Naive thymus-derived CD4-positive, alpha-beta T cell (primary cell): ENCODE measurements around the gene SLC22A14. TPM values are rescaled to one million over a fixed set of nuclear protein-coding genes. Genes with fewer than 3 reads are reported as not detected.

Source experiments
- ATAC-seq: fragments of 150-1000 bp; cut with Tn5 transposase; 2 replicates; pipeline ENCODE4 v1.10.0; 2021; ENCODE audit warnings: mild to moderate bottlenecking, moderate library complexity
- CTCF ChIA-PET: fragments of 350-600 bp; sonication (Branson Sonifier 250); formaldehyde crosslinking; loops from one replicate; lab custom pipeline; 2021; ENCODE audit warnings: antibody characterized with exemption; lab: Charles Lee
- POLR2A ChIA-PET: fragments of 350-600 bp; sonication (Branson Sonifier 250); formaldehyde crosslinking; loops from one replicate; lab custom pipeline; 2021; ENCODE audit warnings: antibody characterized with exemption, inconsistent platforms; lab: Charles Lee
- DNase-seq, 9 donors: peaks; one replicate each; pipeline versions ENCODE4 v3.0.0 to v3.0.0-alpha.2; 2020 to 2022; ENCODE audit warnings: mixed read lengths in 1 of 9
- H3K27ac ChIP-seq: one replicate; pipeline ENCODE4 v1.7.0; 2013; ENCODE audit warnings: mild to moderate bottlenecking, low read depth, low read length, moderate library complexity
- H3K27me3 ChIP-seq, 2 donors: one replicate each; pipeline ENCODE4 v1.7.0; 2013; ENCODE audit warnings: low read length in 2 of 2, mild to moderate bottlenecking in 2 of 2, moderate library complexity in 2 of 2; ENCODE audit not compliant: control insufficient read depth in 2 of 2, insufficient read depth in 2 of 2
- H3K36me3 ChIP-seq, 3 experiments: 1 replicate in 2 of 3; 2 replicates in 1 of 3; pipeline ENCODE4 v1.7.0; 2013; ENCODE audit warnings: low read length in 3 of 3, mild to moderate bottlenecking in 3 of 3, moderate library complexity in 1 of 3; ENCODE audit not compliant: insufficient read depth in 3 of 3, control insufficient read depth in 2 of 3
- H3K4me1 ChIP-seq, 2 donors: one replicate each; pipeline ENCODE4 v1.7.0; 2013; ENCODE audit warnings: low read length in 2 of 2, mild to moderate bottlenecking in 2 of 2, moderate library complexity in 1 of 2; ENCODE audit not compliant: control insufficient read depth in 2 of 2, insufficient read depth in 2 of 2
- H3K4me3 ChIP-seq: 2 replicates; pipeline ENCODE4 v1.7.0; 2013; ENCODE audit warnings: mild to moderate bottlenecking, low read length
- H3K9me3 ChIP-seq, 3 experiments: 1 replicate in 2 of 3; 2 replicates in 1 of 3; pipeline ENCODE4 v1.7.0; 2013; ENCODE audit warnings: low read length in 3 of 3; ENCODE audit not compliant: control insufficient read depth in 2 of 3
- H3K27ac Mint-ChIP-seq, 9 donors: one replicate each; pipeline ENCODE4 v1.8.0; 2020 to 2022; ENCODE audit warnings: mixed read lengths in 9 of 9, mild to moderate bottlenecking in 8 of 9, moderate library complexity in 5 of 9, inconsistent platforms in 2 of 9
- H3K27me3 Mint-ChIP-seq, 5 donors: one replicate each; pipeline ENCODE4 v1.8.0; 2021 to 2022; ENCODE audit warnings: mixed read lengths in 5 of 5, mild to moderate bottlenecking in 1 of 5
- H3K36me3 Mint-ChIP-seq, 5 donors: one replicate each; pipeline ENCODE4 v1.8.0; 2020 to 2022; ENCODE audit warnings: mixed read lengths in 5 of 5, mild to moderate bottlenecking in 3 of 5, inconsistent platforms in 1 of 5
- H3K4me1 Mint-ChIP-seq, 7 donors: one replicate each; pipeline ENCODE4 v1.8.0; 2020 to 2022; ENCODE audit warnings: mixed read lengths in 7 of 7, mild to moderate bottlenecking in 3 of 7, inconsistent platforms in 1 of 7
- H3K4me3 Mint-ChIP-seq, 10 donors: one replicate each; pipeline ENCODE4 v1.8.0; 2020 to 2022; ENCODE audit warnings: mild to moderate bottlenecking in 10 of 10, mixed read lengths in 10 of 10, moderate library complexity in 6 of 10, inconsistent platforms in 2 of 10
- H3K9me3 Mint-ChIP-seq, 11 donors: one replicate each; pipeline ENCODE4 v1.8.0; 2020 to 2022; ENCODE audit warnings: mixed read lengths in 11 of 11, mild to moderate bottlenecking in 4 of 11, inconsistent platforms in 1 of 11, moderate library complexity in 1 of 11
- intact Hi-C, 2 donors: fragments of 100-400 bp; cut with micrococcal nuclease; formaldehyde crosslinking; loops; one replicate each; pipeline ENCODE4 v1.15.1; 2023
- polyA plus RNA-seq, 2 donors: library from polyadenylated mRNA; unstranded; fragments of 300-500 nt; fragmentation: Illumina TruSeq; gene quantifications; one replicate each; pipeline ENCODE4 v1.2.3, GENCODE V29; 2021
- total RNA-seq, 6 experiments: library from RNA in 5 of 6; stranded (reverse) in 5 of 6; gene quantifications; 1 replicate in 5 of 6; 2 replicates in 1 of 6; pipeline ENCODE4 v1.2.3 and lab custom pipeline; 2021 to 2026

The SLC22A14 gene
- total and polyA plus RNA-seq, 7 experiments from 2014 or later, result 0.15 TPM; not detected in 6

DNA sequence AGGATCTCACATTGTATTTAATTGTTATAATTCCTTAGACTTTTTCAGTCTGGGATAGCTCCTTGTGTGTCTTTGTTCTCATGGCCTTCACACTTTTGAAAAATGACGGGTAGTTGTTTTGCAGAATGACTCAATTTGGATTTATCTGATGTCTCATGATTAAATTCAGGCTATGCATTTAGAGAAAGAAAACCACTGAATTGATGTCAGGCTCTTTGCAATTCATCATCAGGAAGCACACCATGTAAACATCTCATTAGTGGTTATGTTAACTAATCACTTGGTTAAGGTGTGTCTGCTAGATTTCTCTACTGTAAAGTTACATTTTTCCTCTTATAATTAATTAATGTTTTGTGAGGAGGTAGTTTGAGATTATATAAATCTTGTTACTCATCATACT is 24.5 kb upstream of the SLC22A14 start:
- Histone ChIP-seq H3K27ac (no peak overlapping the region), H3K27me3 (no peaks in the 10 kb centered on the region), H3K9me3 (no peaks in the 10 kb centered on the region), H3K4me1 (no peaks in the 10 kb centered on the region), H3K4me3 (no peak overlapping the region), H3K36me3 (peaks cover 0 to 18% (median 0%) of the 10 kb centered on the region in 3 experiments)
- DNase-seq (no peak), ATAC-seq (no peak)
- ChIA-PET POLR2A (interaction anchor here (0.7 kb wide), 1 partner anchor 369 kb away, joined by 3 read pairs; no protein-coding TSS in a partner anchor), CTCF (no interaction called here)
- Mint-ChIP-seq H3K9me3 (peaks cover 0 to 1% (median 0%) of the 10 kb centered on the region in 11 donors), H3K36me3 (peaks cover 0 to 52% (median 18%) of the 10 kb centered on the region in 5 donors), H3K4me1 (peaks cover 0 to 26% (median 4%) of the 10 kb centered on the region in 7 donors), H3K27ac (peak overlapping the region in 1 of 9 donors; percentile 17), H3K4me3 (no peak overlapping the region), H3K27me3 (no peaks in the 10 kb centered on the region)
- intact Hi-C loops, result loop anchor here in 1 of 2 donors (10.0 kb wide), 1 partner anchor 227 kb away; no protein-coding TSS in a partner anchor

- ChIA-PET CTCF (no interaction called here), POLR2A (interaction anchor here (1.0 kb wide), 1 partner anchor 9 kb away, joined by 4 read pairs; no protein-coding TSS in a partner anchor)
- no peak for DNase-seq
- Mint-ChIP-seq H3K36me3 (peaks cover 0 to 25% (median 7%) of the 10 kb centered on the region in 5 donors), H3K27me3 (no peaks in the 10 kb centered on the region), H3K27ac (peak overlapping the region in 2 of 9 donors; percentile 8 to 63), H3K9me3 (no peaks in the 10 kb centered on the region), H3K4me1 (peaks cover 6 to 29% (median 18%) of the 10 kb centered on the region in 7 donors), H3K4me3 (no peak overlapping the region)
- H3K4me3 ChIP-seq, result no peak overlapping the region
- no peak for ATAC-seq
- intact Hi-C loops, result no loop called here
- no peaks in the 10 kb centered on the region for H3K27me3 ChIP-seq
- H3K4me1 ChIP-seq, result no peaks in the 10 kb centered on the region
- H3K36me3 ChIP-seq, result no peaks in the 10 kb centered on the region
- H3K27ac ChIP-seq, result no peak overlapping the region
- H3K9me3 ChIP-seq, result no peaks in the 10 kb centered on the region
Measured at GRCh38 chr3:38260474-38260873, 21.6 kb upstream of the SLC22A14 start.

DNA sequence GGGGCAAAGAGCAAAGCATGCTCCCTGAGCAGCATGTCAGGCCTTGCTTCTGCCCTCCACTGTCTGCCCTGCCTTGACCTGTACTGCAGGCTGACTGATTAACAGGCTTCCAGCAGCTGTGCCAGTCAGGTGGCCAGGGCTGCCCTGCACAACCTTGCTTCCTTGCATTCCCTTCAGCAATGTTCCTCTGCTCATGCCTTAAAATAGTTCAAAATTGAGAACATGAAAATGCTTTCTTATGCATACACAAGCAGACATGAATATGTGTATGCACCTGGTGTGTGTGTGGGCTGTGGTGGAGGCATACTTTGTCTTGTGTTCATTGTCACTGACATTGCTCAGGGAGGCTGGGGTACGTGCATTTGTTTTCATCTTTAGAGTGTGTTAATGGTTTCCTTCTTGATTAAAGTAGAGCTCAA is 17.7 kb upstream of the SLC22A14 start:
- intact Hi-C loops, result no loop called here
- peak overlapping the region in 5 of 9 donors; percentile 5 to 43 (median 15) for H3K27ac Mint-ChIP-seq
- no peak for DNase-seq
- Histone ChIP-seq H3K27ac (no peak overlapping the region), H3K9me3 (no peaks in the 10 kb centered on the region), H3K27me3 (no peaks in the 10 kb centered on the region), H3K4me3 (no peak overlapping the region), H3K36me3 (no peaks in the 10 kb centered on the region), H3K4me1 (no peaks in the 10 kb centered on the region)
- H3K4me1 Mint-ChIP-seq, result peaks cover 15 to 36% (median 31%) of the 10 kb centered on the region in 7 donors
- no peak overlapping the region for H3K4me3 Mint-ChIP-seq
- H3K36me3 Mint-ChIP-seq, result peaks cover 4 to 20% (median 12%) of the 10 kb centered on the region in 5 donors
- H3K9me3 Mint-ChIP-seq, result no peaks in the 10 kb centered on the region
- no peak for ATAC-seq
- ChIA-PET CTCF (no interaction called here), POLR2A (no interaction called here)
- H3K27me3 Mint-ChIP-seq, result no peaks in the 10 kb centered on the region

- Mint-ChIP-seq H3K27ac (peak overlapping the region in 3 of 9 donors; percentile 5 to 15 (median 14)), H3K4me3 (no peak overlapping the region), H3K27me3 (no peaks in the 10 kb centered on the region), H3K9me3 (no peaks in the 10 kb centered on the region), H3K36me3 (peaks cover 4 to 20% (median 12%) of the 10 kb centered on the region in 5 donors), H3K4me1 (peaks cover 15 to 36% (median 30%) of the 10 kb centered on the region in 7 donors)
- ATAC-seq (no peak), DNase-seq (no peak)
- Histone ChIP-seq H3K9me3 (no peaks in the 10 kb centered on the region), H3K4me3 (no peak overlapping the region), H3K4me1 (no peaks in the 10 kb centered on the region), H3K27me3 (no peaks in the 10 kb centered on the region), H3K36me3 (no peaks in the 10 kb centered on the region), H3K27ac (no peak overlapping the region)
- POLR2A ChIA-PET, result no interaction called here
- CTCF ChIA-PET, result no interaction called here
- intact Hi-C loops, result no loop called here
Measured at GRCh38 chr3:38264779-38265178, 17.3 kb upstream of the SLC22A14 start.

DNA sequence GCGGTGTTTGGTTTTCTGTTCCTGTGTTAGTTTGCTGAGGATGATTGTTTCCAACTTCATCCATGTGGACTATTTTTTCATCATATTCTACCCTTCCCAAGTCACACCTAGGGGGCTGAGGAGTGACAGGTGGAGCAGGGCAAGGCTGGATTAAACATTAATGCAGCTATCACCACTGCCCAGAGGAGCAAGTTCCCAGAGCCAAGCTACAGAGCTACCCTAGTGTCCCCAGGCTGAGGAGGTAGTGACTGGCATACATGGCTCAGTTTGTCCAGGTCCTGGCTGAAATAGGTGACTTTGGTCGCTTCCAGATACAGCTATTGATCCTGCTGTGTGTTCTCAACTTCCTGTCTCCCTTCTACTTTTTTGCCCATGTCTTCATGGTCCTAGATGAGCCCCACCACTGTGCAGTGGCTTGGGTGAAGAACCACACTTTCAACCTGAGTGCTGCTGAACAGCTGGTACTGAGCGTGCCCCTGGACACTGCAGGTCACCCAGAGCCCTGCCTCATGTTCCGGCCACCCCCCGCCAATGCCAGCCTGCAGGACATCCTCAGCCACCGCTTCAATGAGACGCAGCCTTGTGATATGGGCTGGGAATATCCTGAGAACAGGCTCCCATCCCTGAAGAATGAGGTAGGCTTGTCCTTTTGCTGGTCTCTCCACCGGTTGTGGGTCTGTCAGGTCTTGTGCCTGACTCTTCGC is 16.3 kb upstream of the SLC22A14 start, which contains the start of gene SLC22A13:
Gene SLC22A13 (plus strand): TSS at position 209 of the 704 bp plus-strand sequence. CDS start 49 bp downstream, at position 258.
- DNase-seq (no peak), ATAC-seq (no peak)
- Mint-ChIP-seq H3K36me3 (peaks cover 8 to 21% (median 14%) of the 10 kb centered on the region in 5 donors), H3K27me3 (no peaks in the 10 kb centered on the region), H3K4me3 (no peak within 1 kb of the TSS), H3K27ac (peak within 1 kb of the TSS in 3 of 9 donors; percentile 5 to 15 (median 14)), H3K9me3 (peaks cover 0 to 2% (median 0%) of the 10 kb centered on the region in 11 donors), H3K4me1 (peaks cover 13 to 36% (median 27%) of the 10 kb centered on the region in 7 donors)
- no peak within 1 kb of the TSS for H3K4me3 ChIP-seq
- no peaks in the 10 kb centered on the region for H3K9me3 ChIP-seq
- H3K36me3 ChIP-seq, result no peaks in the 10 kb centered on the region
- CTCF ChIA-PET, result no interaction called here
- H3K27ac ChIP-seq, result no peak within 1 kb of the TSS
- intact Hi-C loops, result no loop called here
- POLR2A ChIA-PET, result no interaction called here
- H3K27me3 ChIP-seq, result no peaks in the 10 kb centered on the region
- no peaks in the 10 kb centered on the region for H3K4me1 ChIP-seq

- Mint-ChIP-seq H3K27ac (no peak overlapping the region), H3K36me3 (peaks cover 10 to 20% (median 14%) of the 10 kb centered on the region in 5 donors), H3K4me1 (peaks cover 13 to 36% (median 27%) of the 10 kb centered on the region in 7 donors), H3K9me3 (peaks cover 0 to 5% (median 0%) of the 10 kb centered on the region in 11 donors), H3K4me3 (no peak overlapping the region), H3K27me3 (no peaks in the 10 kb centered on the region)
- H3K4me3 ChIP-seq, result no peak overlapping the region
- no peak overlapping the region for H3K27ac ChIP-seq
- POLR2A ChIA-PET, result no interaction called here
- ATAC-seq, result no peak
- no peaks in the 10 kb centered on the region for H3K27me3 ChIP-seq
- no peak for DNase-seq
- H3K4me1 ChIP-seq, result no peaks in the 10 kb centered on the region
- intact Hi-C loops, result no loop called here
- CTCF ChIA-PET, result no interaction called here
- H3K36me3 ChIP-seq, result no peaks in the 10 kb centered on the region
- H3K9me3 ChIP-seq, result no peaks in the 10 kb centered on the region
Measured at GRCh38 chr3:38266810-38267209, 15.3 kb upstream of the SLC22A14 start.
